HCT116 (cell line): ENCODE data around the gene KCNC1. TPM values are rescaled to one million over a fixed set of nuclear protein-coding genes. Genes with fewer than 3 reads are reported as not detected.

Source experiments
- ATAC-seq: fragments of 200-7000 bp; cut with Tn5 transposase; 2 replicates; pipeline ENCODE4 v1.9.1; 2020; ENCODE audit warnings: mild to moderate bottlenecking, moderate library complexity
- BruUV-seq: library from RNA; stranded (reverse); fragments of 400-500 nt; replicated peaks from 2 replicates; lab custom pipeline; 2021; lab: Mats Ljungman, UMichigan
- CTCF ChIA-PET: fragments of 300-600 bp; sonication (Branson Sonifier 250); formaldehyde crosslinking; loops from one replicate; lab custom pipeline; 2021; ENCODE audit warnings: antibody characterized with exemption; lab: Charles Lee
- POLR2A ChIA-PET: fragments of 300-600, 350-600 bp; sonication (Branson Sonifier 250); formaldehyde crosslinking; loops from one replicate; lab custom pipeline; 2021; ENCODE audit warnings: antibody characterized with exemption; lab: Charles Lee
- RAD21 ChIA-PET, 2 experiments: fragments of 300-600 bp; sonication (Branson Sonifier 250); formaldehyde crosslinking; loops; one replicate each; lab custom pipeline; 2023; ENCODE audit warnings: low total read pairs in 2 of 2; ENCODE audit not compliant: uncharacterized antibody in 2 of 2, unreplicated experiment in 2 of 2, low non-redundant PET in 1 of 2; lab: Charles Lee
- DNase-seq: peaks from one replicate; pipeline ENCODE4 v3.0.0-alpha.2; 2010; ENCODE audit warnings: low read depth, low spot score
- H2AFZ ChIP-seq: fragments of 200-600 bp; shearing (Covaris generic), sonication (generic); 2 replicates; pipeline ENCODE4 v1.6.1; 2017; ENCODE audit warnings: low read depth, mixed run types, mixed read lengths, antibody characterized with exemption, low read length; ENCODE audit not compliant: poor library complexity, severe bottlenecking
- H3K27ac ChIP-seq: 2 replicates; pipeline ENCODE4 v1.5.1; 2012; ENCODE audit warnings: low read depth, low read length
- H3K27me3 ChIP-seq: fragments of 200-600 bp; sonication (generic); 2 replicates; pipeline ENCODE4 v1.6.1; 2016; ENCODE audit warnings: mixed run types, low read length, mixed read lengths; ENCODE audit not compliant: insufficient read depth
- H3K36me3 ChIP-seq, 2 experiments: fragments of 200-500 bp in 1 of 2; fragments of 200-600 bp in 1 of 2; sonication (Bioruptor generic) in 1 of 2; sonication (generic) in 1 of 2; 2 replicates each; pipeline versions ENCODE4 v1.5.1 to v1.6.1; 2014 to 2016; ENCODE audit warnings: low read length in 2 of 2, inconsistent platforms in 1 of 2, mixed read lengths in 1 of 2, mixed run types in 1 of 2; ENCODE audit not compliant: insufficient read depth in 2 of 2, control insufficient read depth in 1 of 2
- H3K4me1 ChIP-seq, 2 experiments: fragments of 200-600 bp in 1 of 2; sonication (generic) in 1 of 2; 2 replicates each; pipeline versions ENCODE4 v1.5.1 to v1.6.1; 2012 to 2017; ENCODE audit warnings: low read length in 2 of 2, inconsistent platforms in 1 of 2, mild to moderate bottlenecking in 1 of 2, mixed read lengths in 1 of 2, mixed run types in 1 of 2, moderate library complexity in 1 of 2; ENCODE audit not compliant: insufficient read depth in 2 of 2, control insufficient read depth in 1 of 2
- H3K4me2 ChIP-seq: fragments of 200-600 bp; sonication (generic); 2 replicates; pipeline ENCODE4 v1.6.1; 2017; ENCODE audit warnings: mixed run types, low read length, mixed read lengths
- H3K4me3 ChIP-seq, 2 experiments: fragments of 200-600 bp in 1 of 2; sonication (generic) in 1 of 2; replicated peaks in 1 of 2; 2 replicates each; pipeline ENCODE4 v1.5.1; 2011 to 2016; ENCODE audit warnings: low read length in 2 of 2, control low read depth in 1 of 2, low read depth in 1 of 2, mild to moderate bottlenecking in 1 of 2, mixed read lengths in 1 of 2, mixed run types in 1 of 2
- H3K79me2 ChIP-seq: fragments of 200-600 bp; sonication (generic); 2 replicates; pipeline ENCODE4 v1.6.1; 2017; ENCODE audit warnings: mild to moderate bottlenecking, mixed run types, low read length, moderate library complexity, mixed read lengths; ENCODE audit not compliant: insufficient read depth
- H3K9ac ChIP-seq: fragments of 200-600 bp; sonication (generic); 2 replicates; pipeline ENCODE4 v1.6.1; 2016; ENCODE audit warnings: low read length, mixed read lengths
- H3K9me2 ChIP-seq: fragments of 200-600 bp; sonication (generic), shearing (Covaris generic); 2 replicates; pipeline ENCODE4 v1.6.1; 2017; ENCODE audit warnings: mixed run types, mild to moderate bottlenecking, moderate library complexity; ENCODE audit not compliant: insufficient read depth
- H3K9me3 ChIP-seq, 2 experiments: fragments of 200-500 bp in 1 of 2; fragments of 200-600 bp in 1 of 2; sonication (Bioruptor generic) in 1 of 2; sonication (generic) in 1 of 2; 2 replicates each; pipeline ENCODE4 v1.6.1; 2014 to 2017; ENCODE audit warnings: low read length in 2 of 2, mixed read lengths in 2 of 2, inconsistent platforms in 1 of 2, low read depth in 1 of 2, mild to moderate bottlenecking in 1 of 2, mixed run types in 1 of 2, moderate library complexity in 1 of 2; ENCODE audit not compliant: control insufficient read depth in 1 of 2, insufficient read depth in 1 of 2
- H4K20me1 ChIP-seq: fragments of 200-600 bp; sonication (generic), shearing (Covaris generic); 2 replicates; pipeline ENCODE4 v1.6.1; 2017; ENCODE audit warnings: mixed run types, mild to moderate bottlenecking, moderate library complexity; ENCODE audit not compliant: insufficient read depth
- CBX3 ChIP-seq: IDR thresholded peaks from 2 replicates; pipeline ENCODE4 v1.6.1; 2012; ENCODE audit warnings: low read depth
- CEBPB ChIP-seq: IDR thresholded peaks from 2 replicates; pipeline ENCODE4 v1.6.1; 2012; ENCODE audit warnings: low read depth
- EGR1 ChIP-seq: IDR thresholded peaks from 2 replicates; pipeline ENCODE4 v1.6.1; 2012; ENCODE audit warnings: low read depth
- EZH2 ChIP-seq: fragments of 200-600 bp; sonication (generic); IDR thresholded peaks from 2 replicates; pipeline ENCODE4 v1.6.1; 2017; ENCODE audit warnings: antibody characterized with exemption, mixed run types
- EZH2phosphoT487 ChIP-seq: fragments of 200-600 bp; IDR thresholded peaks from 2 replicates; pipeline ENCODE4 v1.6.1; 2018; ENCODE audit warnings: antibody characterized with exemption, borderline replicate concordance
- FOSL1 ChIP-seq: IDR thresholded peaks from 2 replicates; pipeline ENCODE4 v1.6.1; 2012; ENCODE audit warnings: low read depth
- JUND ChIP-seq: IDR thresholded peaks from 2 replicates; pipeline ENCODE4 v1.6.1; 2012
- POLR2AphosphoS5 ChIP-seq: IDR thresholded peaks from 2 replicates; pipeline ENCODE4 v1.6.1; 2011; ENCODE audit warnings: mild to moderate bottlenecking, low read depth, low read length, moderate library complexity
- SIN3A ChIP-seq: IDR thresholded peaks from 2 replicates; pipeline ENCODE4 v1.6.1; 2012; ENCODE audit warnings: low read depth
- SRF ChIP-seq: IDR thresholded peaks from 2 replicates; pipeline ENCODE4 v1.6.1; 2012; ENCODE audit warnings: low read depth
- YY1 ChIP-seq: IDR thresholded peaks from 2 replicates; pipeline ENCODE4 v1.6.1; 2011; ENCODE audit warnings: low read length, low read depth, moderate library complexity, mild to moderate bottlenecking; ENCODE audit not compliant: insufficient replicate concordance; ENCODE audit errors: extremely low read depth
- ZFX ChIP-seq: fragments of 450-650 bp; IDR thresholded peaks from 2 replicates; pipeline ENCODE4 v1.6.1; 2017
- intact Hi-C: fragments of 100-400 bp; cut with micrococcal nuclease; formaldehyde crosslinking; loops from 2 replicates; pipeline ENCODE4 v1.10.0; 2022
- total RNA-seq: library from RNA; stranded (reverse); gene quantifications from one replicate; pipeline ENCODE4 v1.2.1, GENCODE V29; 2021; ENCODE audit not compliant: unreplicated experiment
- TF ChIP-seq, protein P1 (sequence below): IDR thresholded peaks from 2 replicates; pipeline ENCODE4 v1.6.1; 2012; ENCODE audit warnings: low read depth
- TF ChIP-seq, protein P2 (sequence below): IDR thresholded peaks from 2 replicates; pipeline ENCODE4 v1.6.1; 2011; ENCODE audit warnings: mild to moderate bottlenecking, low read length, moderate library complexity; ENCODE audit not compliant: insufficient replicate concordance; ENCODE audit errors: extremely low read depth
- TF ChIP-seq, protein P3 (sequence below): IDR thresholded peaks from 2 replicates; pipeline ENCODE4 v1.6.1; 2012

KCNC1 gene
- total RNA-seq, 1 experiment from 2014 or later = 0.12 TPM

DNA sequence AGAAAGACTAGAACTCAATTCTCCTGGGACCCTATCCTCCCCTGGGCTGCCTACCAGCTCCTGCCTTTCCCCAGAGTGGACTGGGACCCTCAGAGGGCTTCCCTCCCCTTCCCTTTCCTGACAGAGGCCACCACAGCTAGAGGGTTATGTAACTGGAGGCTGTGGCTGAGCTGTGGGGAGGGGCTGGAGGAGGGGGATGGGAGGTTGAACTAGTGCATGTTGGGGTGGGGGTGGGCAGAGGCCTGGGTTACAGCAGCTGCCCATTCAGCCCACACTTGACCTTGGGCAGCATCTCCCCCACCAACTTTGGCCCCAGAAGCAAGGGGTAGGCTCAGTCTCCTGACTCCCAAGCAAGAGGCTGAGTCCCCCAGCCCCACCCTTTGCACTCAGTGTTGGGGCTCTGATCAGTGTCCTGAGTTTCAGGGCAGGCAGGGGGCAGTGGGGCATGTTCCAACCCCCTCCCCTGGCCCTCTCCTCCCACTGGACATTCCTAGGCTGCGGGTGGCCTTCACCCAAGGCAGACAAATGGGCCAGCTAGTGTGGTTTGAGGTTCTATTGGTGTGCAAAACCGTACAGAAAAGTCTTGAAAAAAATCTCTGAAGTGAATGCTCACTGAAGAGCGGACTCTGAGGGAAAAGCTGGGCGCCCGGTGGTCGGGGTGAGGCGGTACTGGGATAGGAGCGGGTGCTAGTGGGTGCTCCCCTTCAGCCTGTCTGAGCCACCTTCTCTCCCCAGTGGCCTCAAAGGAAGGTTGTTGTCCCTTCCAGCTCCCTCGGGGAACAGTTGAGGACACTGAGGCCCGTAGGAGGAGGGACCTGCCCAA, 3.8 kb downstream of the KCNC1 start:
- intact Hi-C loops = no loop called here
- no peak for ATAC-seq
- no TSS peak for BruUV-seq
- Histone ChIP-seq H3K4me3 (no peak overlapping the region), H3K9me3 (no peaks in the 10 kb centered on the region), H4K20me1 (no peaks in the 10 kb centered on the region), H3K36me3 (no peaks in the 10 kb centered on the region), H2AFZ (no peak overlapping the region), H3K27me3 (no peaks in the 10 kb centered on the region), H3K9ac (no peak overlapping the region), H3K9me2 (no peaks in the 10 kb centered on the region), H3K27ac (no peak overlapping the region), H3K4me1 (no peaks in the 10 kb centered on the region), H3K79me2 (no peaks in the 10 kb centered on the region), H3K4me2 (no peak overlapping the region)
- ChIA-PET POLR2A (interaction anchor here (0.6 kb wide), 1 partner anchor 503 kb away, joined by 3 read pairs; no protein-coding TSS in a partner anchor), RAD21 (interaction anchor here in 1 of 2 experiments (0.6 kb wide), 1 partner anchor 107 kb away, joined by 4 read pairs; no protein-coding TSS in a partner anchor), CTCF (no interaction called here)
- TF ChIP-seq EZH2 = no peak
- TF ChIP-seq JUND = no peak
- TF ChIP-seq EZH2phosphoT487 = no peak
- TF ChIP-seq EGR1 = no peak
- no peak for TF ChIP-seq YY1
- TF ChIP-seq POLR2AphosphoS5 = no peak
- no peak for TF ChIP-seq FOSL1
- no peak for TF ChIP-seq CEBPB
- no peak for TF ChIP-seq SRF
- TF ChIP-seq CBX3 = no peak
- TF ChIP-seq, protein P1, sequence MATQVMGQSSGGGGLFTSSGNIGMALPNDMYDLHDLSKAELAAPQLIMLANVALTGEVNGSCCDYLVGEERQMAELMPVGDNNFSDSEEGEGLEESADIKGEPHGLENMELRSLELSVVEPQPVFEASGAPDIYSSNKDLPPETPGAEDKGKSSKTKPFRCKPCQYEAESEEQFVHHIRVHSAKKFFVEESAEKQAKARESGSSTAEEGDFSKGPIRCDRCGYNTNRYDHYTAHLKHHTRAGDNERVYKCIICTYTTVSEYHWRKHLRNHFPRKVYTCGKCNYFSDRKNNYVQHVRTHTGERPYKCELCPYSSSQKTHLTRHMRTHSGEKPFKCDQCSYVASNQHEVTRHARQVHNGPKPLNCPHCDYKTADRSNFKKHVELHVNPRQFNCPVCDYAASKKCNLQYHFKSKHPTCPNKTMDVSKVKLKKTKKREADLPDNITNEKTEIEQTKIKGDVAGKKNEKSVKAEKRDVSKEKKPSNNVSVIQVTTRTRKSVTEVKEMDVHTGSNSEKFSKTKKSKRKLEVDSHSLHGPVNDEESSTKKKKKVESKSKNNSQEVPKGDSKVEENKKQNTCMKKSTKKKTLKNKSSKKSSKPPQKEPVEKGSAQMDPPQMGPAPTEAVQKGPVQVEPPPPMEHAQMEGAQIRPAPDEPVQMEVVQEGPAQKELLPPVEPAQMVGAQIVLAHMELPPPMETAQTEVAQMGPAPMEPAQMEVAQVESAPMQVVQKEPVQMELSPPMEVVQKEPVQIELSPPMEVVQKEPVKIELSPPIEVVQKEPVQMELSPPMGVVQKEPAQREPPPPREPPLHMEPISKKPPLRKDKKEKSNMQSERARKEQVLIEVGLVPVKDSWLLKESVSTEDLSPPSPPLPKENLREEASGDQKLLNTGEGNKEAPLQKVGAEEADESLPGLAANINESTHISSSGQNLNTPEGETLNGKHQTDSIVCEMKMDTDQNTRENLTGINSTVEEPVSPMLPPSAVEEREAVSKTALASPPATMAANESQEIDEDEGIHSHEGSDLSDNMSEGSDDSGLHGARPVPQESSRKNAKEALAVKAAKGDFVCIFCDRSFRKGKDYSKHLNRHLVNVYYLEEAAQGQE = no peak
- TF ChIP-seq, protein P2, sequence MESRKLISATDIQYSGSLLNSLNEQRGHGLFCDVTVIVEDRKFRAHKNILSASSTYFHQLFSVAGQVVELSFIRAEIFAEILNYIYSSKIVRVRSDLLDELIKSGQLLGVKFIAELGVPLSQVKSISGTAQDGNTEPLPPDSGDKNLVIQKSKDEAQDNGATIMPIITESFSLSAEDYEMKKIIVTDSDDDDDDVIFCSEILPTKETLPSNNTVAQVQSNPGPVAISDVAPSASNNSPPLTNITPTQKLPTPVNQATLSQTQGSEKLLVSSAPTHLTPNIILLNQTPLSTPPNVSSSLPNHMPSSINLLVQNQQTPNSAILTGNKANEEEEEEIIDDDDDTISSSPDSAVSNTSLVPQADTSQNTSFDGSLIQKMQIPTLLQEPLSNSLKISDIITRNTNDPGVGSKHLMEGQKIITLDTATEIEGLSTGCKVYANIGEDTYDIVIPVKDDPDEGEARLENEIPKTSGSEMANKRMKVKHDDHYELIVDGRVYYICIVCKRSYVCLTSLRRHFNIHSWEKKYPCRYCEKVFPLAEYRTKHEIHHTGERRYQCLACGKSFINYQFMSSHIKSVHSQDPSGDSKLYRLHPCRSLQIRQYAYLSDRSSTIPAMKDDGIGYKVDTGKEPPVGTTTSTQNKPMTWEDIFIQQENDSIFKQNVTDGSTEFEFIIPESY = no peak
- TF ChIP-seq SIN3A = no peak
- no peak for TF ChIP-seq ZFX
- TF ChIP-seq, protein P3, sequence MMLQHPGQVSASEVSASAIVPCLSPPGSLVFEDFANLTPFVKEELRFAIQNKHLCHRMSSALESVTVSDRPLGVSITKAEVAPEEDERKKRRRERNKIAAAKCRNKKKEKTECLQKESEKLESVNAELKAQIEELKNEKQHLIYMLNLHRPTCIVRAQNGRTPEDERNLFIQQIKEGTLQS = no peak
- no peak for DNase-seq
